Activated T-helper 2 cell treated with anti-CD3 and anti-CD28 coated beads, Interferon-gamma antibody, Interleukin-2, Interleukin-4, amounts not matched to agents 10 μg/mL and 5 μg/mL and 100 μg/mL, durations not matched to agents 14 hours and 24 hours and 36 hours (primary cell): ENCODE results near the gene LCE1F. TPM values are rescaled to one million over a fixed set of nuclear protein-coding genes. Genes with fewer than 3 reads are reported as not detected.

Source experiments
- DNase-seq: peaks from one replicate; pipeline ENCODE4 v3.0.0; 2021; ENCODE audit warnings: low spot score
- H3K27ac Mint-ChIP-seq: one replicate; pipeline ENCODE4 v1.8.0; 2021; ENCODE audit warnings: mixed read lengths
- H3K27me3 Mint-ChIP-seq: one replicate; pipeline ENCODE4 v1.8.0; 2021; ENCODE audit warnings: low read depth, mixed read lengths
- H3K36me3 Mint-ChIP-seq: one replicate; pipeline ENCODE4 v1.8.0; 2021; ENCODE audit warnings: low read depth, mixed read lengths
- H3K4me1 Mint-ChIP-seq: one replicate; pipeline ENCODE4 v1.8.0; 2021; ENCODE audit warnings: low read depth, mixed read lengths
- H3K4me3 Mint-ChIP-seq: one replicate; pipeline ENCODE4 v1.8.0; 2021; ENCODE audit warnings: low read depth, mild to moderate bottlenecking, moderate library complexity, mixed read lengths
- H3K9me3 Mint-ChIP-seq: one replicate; pipeline ENCODE4 v1.8.0; 2021; ENCODE audit warnings: mixed read lengths
- intact Hi-C: fragments of 100-400 bp; cut with micrococcal nuclease; formaldehyde crosslinking; loops from one replicate; pipeline ENCODE4 v1.15.1; 2023
- total RNA-seq: library from RNA; stranded (reverse); gene quantifications from 2 replicates; pipeline ENCODE4 v1.2.3, GENCODE V29; 2022

LCE1F gene
- total RNA-seq, 1 donor from 2014 or later: not detected

- H3K4me1 Mint-ChIP-seq: peaks cover 3% of the 10 kb centered on the region
- H3K36me3 Mint-ChIP-seq: no peaks in the 10 kb centered on the region
- no peak overlapping the region for H3K4me3 Mint-ChIP-seq
- H3K27me3 Mint-ChIP-seq: peaks cover 9% of the 10 kb centered on the region
- no peaks in the 10 kb centered on the region for H3K9me3 Mint-ChIP-seq
- no peak for DNase-seq
- intact Hi-C loops: no loop called here
- no peak overlapping the region for H3K27ac Mint-ChIP-seq
Observed at GRCh38 chr1:152756872-152757271, 18.1 kb upstream of the LCE1F start.

GRCh38 chr1:152757747-152758146 is 17.2 kb upstream of the LCE1F start, which contains the start of gene KPRP:
Gene KPRP (plus strand): TSS chr1:152758025. CDS start chr1:152759589, 1,564 bp downstream.
- Mint-ChIP-seq H3K9me3 (no peaks in the 10 kb centered on the region), H3K27me3 (peaks cover 4% of the 10 kb centered on the region), H3K4me1 (no peaks in the 10 kb centered on the region), H3K27ac (no peak within 1 kb of the TSS), H3K36me3 (no peaks in the 10 kb centered on the region), H3K4me3 (no peak within 1 kb of the TSS)
- intact Hi-C loops: no loop called here
- DNase-seq: no peak

- Mint-ChIP-seq H3K27ac (no peak overlapping the region), H3K4me3 (no peak overlapping the region), H3K4me1 (no peaks in the 10 kb centered on the region), H3K36me3 (no peaks in the 10 kb centered on the region), H3K27me3 (no peaks in the 10 kb centered on the region), H3K9me3 (no peaks in the 10 kb centered on the region)
- intact Hi-C loops: no loop called here
- DNase-seq: no peak
Observed at GRCh38 chr1:152758636-152759035, 16.3 kb upstream of the LCE1F start.

GRCh38 chr1:152759453-152760173 is 15.3 kb upstream of the LCE1F start:
- Mint-ChIP-seq H3K27me3 (no peaks in the 10 kb centered on the region), H3K36me3 (no peaks in the 10 kb centered on the region), H3K4me3 (no peak overlapping the region), H3K4me1 (no peaks in the 10 kb centered on the region), H3K9me3 (no peaks in the 10 kb centered on the region), H3K27ac (no peak overlapping the region)
- DNase-seq: no peak
- intact Hi-C loops: no loop called here

GRCh38 chr1:152760551-152761190 is 14.3 kb upstream of the LCE1F start:
- no peak for DNase-seq
- intact Hi-C loops: no loop called here
- Mint-ChIP-seq H3K27ac (no peak overlapping the region), H3K4me3 (no peak overlapping the region), H3K9me3 (no peaks in the 10 kb centered on the region), H3K27me3 (no peaks in the 10 kb centered on the region), H3K4me1 (no peaks in the 10 kb centered on the region), H3K36me3 (no peaks in the 10 kb centered on the region)

GRCh38 chr1:152761609-152762213 is 13.2 kb upstream of the LCE1F start:
- intact Hi-C loops: no loop called here
- Mint-ChIP-seq H3K36me3 (no peaks in the 10 kb centered on the region), H3K4me1 (no peaks in the 10 kb centered on the region), H3K9me3 (no peaks in the 10 kb centered on the region), H3K4me3 (no peak overlapping the region), H3K27me3 (no peaks in the 10 kb centered on the region), H3K27ac (no peak overlapping the region)
- DNase-seq: no peak

- Mint-ChIP-seq H3K27ac (no peak overlapping the region), H3K27me3 (no peaks in the 10 kb centered on the region), H3K4me3 (no peak overlapping the region), H3K36me3 (no peaks in the 10 kb centered on the region), H3K9me3 (no peaks in the 10 kb centered on the region), H3K4me1 (no peaks in the 10 kb centered on the region)
- intact Hi-C loops: no loop called here
- DNase-seq: no peak
Observed at GRCh38 chr1:152768847-152769533, 6.0 kb upstream of the LCE1F start.

- Mint-ChIP-seq H3K4me3 (no peak overlapping the region), H3K9me3 (no peaks in the 10 kb centered on the region), H3K4me1 (no peaks in the 10 kb centered on the region), H3K27ac (no peak overlapping the region), H3K36me3 (no peaks in the 10 kb centered on the region), H3K27me3 (no peaks in the 10 kb centered on the region)
- intact Hi-C loops: no loop called here
- no peak for DNase-seq
Observed at GRCh38 chr1:152770411-152770810, 4.5 kb upstream of the LCE1F start.

- Mint-ChIP-seq H3K4me3 (no peak overlapping the region), H3K4me1 (no peaks in the 10 kb centered on the region), H3K27ac (no peak overlapping the region), H3K9me3 (no peaks in the 10 kb centered on the region), H3K36me3 (no peaks in the 10 kb centered on the region), H3K27me3 (no peaks in the 10 kb centered on the region)
- intact Hi-C loops: no loop called here
- DNase-seq: no peak
Observed at GRCh38 chr1:152776361-152776760, 1.4 kb downstream of the LCE1F start.

GRCh38 chr1:152777510-152778137 is 2.7 kb downstream of the LCE1F start:
- no peaks in the 10 kb centered on the region for H3K36me3 Mint-ChIP-seq
- intact Hi-C loops: no loop called here
- H3K27ac Mint-ChIP-seq: no peak overlapping the region
- DNase-seq: no peak
- no peak overlapping the region for H3K4me3 Mint-ChIP-seq
- H3K4me1 Mint-ChIP-seq: no peaks in the 10 kb centered on the region
- H3K27me3 Mint-ChIP-seq: no peaks in the 10 kb centered on the region
- H3K9me3 Mint-ChIP-seq: no peaks in the 10 kb centered on the region

- no peak overlapping the region for H3K4me3 Mint-ChIP-seq
- no peaks in the 10 kb centered on the region for H3K36me3 Mint-ChIP-seq
- no peaks in the 10 kb centered on the region for H3K9me3 Mint-ChIP-seq
- intact Hi-C loops: no loop called here
- H3K27ac Mint-ChIP-seq: no peak overlapping the region
- no peak for DNase-seq
- H3K27me3 Mint-ChIP-seq: peaks cover 5% of the 10 kb centered on the region
- no peaks in the 10 kb centered on the region for H3K4me1 Mint-ChIP-seq
Observed at GRCh38 chr1:152783095-152783494, 8.2 kb downstream of the LCE1F start.

- Mint-ChIP-seq H3K36me3 (no peaks in the 10 kb centered on the region), H3K27ac (no peak within 1 kb of the TSS), H3K4me3 (no peak within 1 kb of the TSS), H3K9me3 (no peaks in the 10 kb centered on the region), H3K4me1 (no peaks in the 10 kb centered on the region), H3K27me3 (peaks cover 5% of the 10 kb centered on the region)
- no peak for DNase-seq
- intact Hi-C loops: no loop called here
Observed at GRCh38 chr1:152786077-152786476, 11.1 kb downstream of the LCE1F start, which contains the start of gene LCE1E. Gene LCE1E (plus strand): TSS chr1:152786257. CDS start chr1:152787300, 1,043 bp downstream.
